Measurements from ENCODE around the gene DDX31. TPM values are rescaled to one million over a fixed set of nuclear protein-coding genes. Genes with fewer than 3 reads are reported as not detected.

DDX31 gene
- total RNA-seq, 1 donor: 11.6 TPM

GRCh38 chr9:132578367-132578932, 91.3 kb downstream of the DDX31 start:
- peak; percentile 82 for DNase-seq (ENCODE audit: insufficient read length, low spot score, missing footprints)
- H3K4me3 ChIP-seq (ENCODE audit: insufficient read depth, low read length): no peak overlapping the region
- no peak overlapping the region for H2AFZ ChIP-seq (ENCODE audit: low read length)
- no peaks in the 10 kb centered on the region for H3K9me3 ChIP-seq (ENCODE audit: low read depth, low read length)
- no peaks in the 10 kb centered on the region for H3K36me3 ChIP-seq (ENCODE audit: insufficient read depth, low read length)
- H3K79me2 ChIP-seq (ENCODE audit: insufficient read depth, low read length): no peaks in the 10 kb centered on the region
- no peaks in the 10 kb centered on the region for H3K4me1 ChIP-seq (ENCODE audit: insufficient read depth, low read length)
- peaks cover 82% of the 10 kb centered on the region for H3K27me3 ChIP-seq (ENCODE audit: insufficient read depth, low read length)
- H3K27ac ChIP-seq (ENCODE audit: low read depth, low read length): no peak overlapping the region
- TF ChIP-seq CTCF (IDR thresholded peaks at IDR 0.05; ENCODE audit: extremely low read depth, low read depth, low read length): no peak
- no peak overlapping the region for H3K4me2 ChIP-seq (ENCODE audit: insufficient read depth, low read length)
- peaks cover 19% of the 10 kb centered on the region for H4K20me1 ChIP-seq (ENCODE audit: insufficient read depth, low read length)

GRCh38 chr9:132577119-132577518, 92.7 kb downstream of the DDX31 start:
- Histone ChIP-seq H3K9me3 (ENCODE audit: low read depth, low read length) (no peaks in the 10 kb centered on the region), H3K27me3 (ENCODE audit: insufficient read depth, low read length) (peaks cover 69% of the 10 kb centered on the region), H3K4me2 (ENCODE audit: insufficient read depth, low read length) (no peak overlapping the region), H3K79me2 (ENCODE audit: insufficient read depth, low read length) (no peaks in the 10 kb centered on the region), H3K27ac (ENCODE audit: low read depth, low read length) (no peak overlapping the region), H3K36me3 (ENCODE audit: insufficient read depth, low read length) (no peaks in the 10 kb centered on the region), H3K4me1 (ENCODE audit: insufficient read depth, low read length) (no peaks in the 10 kb centered on the region), H2AFZ (ENCODE audit: low read length) (no peak overlapping the region), H4K20me1 (ENCODE audit: insufficient read depth, low read length) (peaks cover 12% of the 10 kb centered on the region), H3K4me3 (ENCODE audit: insufficient read depth, low read length) (no peak overlapping the region)
- no peak for TF ChIP-seq CTCF (IDR thresholded peaks at IDR 0.05; ENCODE audit: extremely low read depth, low read depth, low read length)
- peak; percentile 2 for DNase-seq (ENCODE audit: insufficient read length, low spot score, missing footprints)

- Histone ChIP-seq H3K36me3 (ENCODE audit: insufficient read depth, low read length) (no peaks in the 10 kb centered on the region), H3K4me1 (ENCODE audit: insufficient read depth, low read length) (no peaks in the 10 kb centered on the region), H3K79me2 (ENCODE audit: insufficient read depth, low read length) (no peaks in the 10 kb centered on the region), H3K27ac (ENCODE audit: low read depth, low read length) (no peak overlapping the region), H3K4me2 (ENCODE audit: insufficient read depth, low read length) (no peak overlapping the region), H3K27me3 (ENCODE audit: insufficient read depth, low read length) (peaks cover 56% of the 10 kb centered on the region), H3K4me3 (ENCODE audit: insufficient read depth, low read length) (no peak overlapping the region), H4K20me1 (ENCODE audit: insufficient read depth, low read length) (peaks cover 8% of the 10 kb centered on the region), H2AFZ (ENCODE audit: low read length) (no peak overlapping the region), H3K9me3 (ENCODE audit: low read depth, low read length) (no peaks in the 10 kb centered on the region)
- no peak for TF ChIP-seq CTCF (IDR thresholded peaks at IDR 0.05; ENCODE audit: extremely low read depth, low read depth, low read length)
- peak; percentile 13 for DNase-seq (ENCODE audit: insufficient read length, low spot score, missing footprints)
Measured at GRCh38 chr9:132575811-132576210, 94.0 kb downstream of the DDX31 start.

GRCh38 chr9:132575005-132575609, 94.7 kb downstream of the DDX31 start:
- TF ChIP-seq CTCF (IDR thresholded peaks at IDR 0.05; ENCODE audit: extremely low read depth, low read depth, low read length): peak; percentile 78
- Histone ChIP-seq H3K4me3 (ENCODE audit: insufficient read depth, low read length) (no peak overlapping the region), H3K4me2 (ENCODE audit: insufficient read depth, low read length) (no peak overlapping the region), H2AFZ (ENCODE audit: low read length) (no peak overlapping the region), H4K20me1 (ENCODE audit: insufficient read depth, low read length) (peaks cover 8% of the 10 kb centered on the region), H3K9me3 (ENCODE audit: low read depth, low read length) (no peaks in the 10 kb centered on the region), H3K4me1 (ENCODE audit: insufficient read depth, low read length) (no peaks in the 10 kb centered on the region), H3K36me3 (ENCODE audit: insufficient read depth, low read length) (no peaks in the 10 kb centered on the region), H3K27me3 (ENCODE audit: insufficient read depth, low read length) (peaks cover 54% of the 10 kb centered on the region), H3K27ac (ENCODE audit: low read depth, low read length) (no peak overlapping the region), H3K79me2 (ENCODE audit: insufficient read depth, low read length) (no peaks in the 10 kb centered on the region)
- peak; percentile 98 for DNase-seq (ENCODE audit: insufficient read length, low spot score, missing footprints)
